Urinary bladder (tissue), 4 donors: ENCODE data around the gene GTF3C6. TPM values are rescaled to one million over a fixed set of nuclear protein-coding genes. Genes with fewer than 3 reads are reported as not detected.
"Not testable (repeated sequence)": the region's sequence is repeated elsewhere in the genome, so short reads cannot be mapped to it uniquely, and the experiment has no call there.

Experiments used
- DNase-seq: peaks from one replicate; pipeline ENCODE4 v3.0.0-alpha.2; 2015; ENCODE audit errors: extremely low spot score
- H3K27ac ChIP-seq: one replicate; pipeline ENCODE4 v1.5.1; 2013; ENCODE audit warnings: low read depth, mild to moderate bottlenecking, moderate library complexity
- H3K36me3 ChIP-seq: one replicate; pipeline ENCODE4 v1.6.1; 2013; ENCODE audit warnings: mild to moderate bottlenecking, moderate library complexity; ENCODE audit not compliant: insufficient read depth
- H3K4me1 ChIP-seq: one replicate; pipeline ENCODE4 v1.6.1; 2013; ENCODE audit warnings: mild to moderate bottlenecking, moderate library complexity; ENCODE audit not compliant: insufficient read depth
- H3K4me3 ChIP-seq: one replicate; pipeline ENCODE4 v1.5.1; 2013; ENCODE audit warnings: low read depth, low read length
- WGBS: extraction: QIAGEN DNeasy Blood & Tissue Kit; methylation state at CpG from one replicate; pipeline ENCODE4 v1.1.7; 2013; 5-methylcytosine and 5-hydroxymethylcytosine counted together
- polyA plus RNA-seq: library from polyadenylated mRNA; stranded (reverse); fragments of 200-250 nt; gene quantifications from one replicate; pipeline ENCODE4 v1.2.3, GENCODE V29; 2013
- total RNA-seq: library from RNA; depleted of rRNA; stranded (reverse); fragments of >200 nt; gene quantifications from one replicate; pipeline ENCODE4 v1.2.3, GENCODE V29; 2014
- donor health status: healthy with polysubstance abuse.
- donor health status: healthy.

Gene GTF3C6
- total and polyA plus RNA-seq, 2 donors = 33.2 to 45.3 TPM

DNA sequence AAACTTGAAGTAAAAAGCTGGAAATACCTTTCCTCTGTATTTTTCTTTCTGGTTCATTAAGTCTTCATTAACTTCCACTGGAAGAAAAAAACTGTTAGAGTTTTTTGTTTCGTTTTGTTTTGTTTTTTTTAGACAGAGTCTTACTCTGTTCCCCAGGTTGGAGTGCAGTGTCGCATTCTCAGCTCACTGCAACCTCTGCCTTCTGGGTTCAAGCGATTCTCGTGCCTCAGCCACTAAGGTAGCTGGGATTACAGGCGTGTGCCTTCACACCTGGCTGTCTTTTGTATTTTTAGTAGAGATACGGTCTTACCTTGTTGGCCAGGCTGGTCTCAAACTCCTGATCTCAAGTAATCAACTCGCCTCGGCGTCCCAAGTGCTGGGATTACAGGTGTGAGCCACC is 38.2 kb downstream of the GTF3C6 start:
- Histone ChIP-seq H3K4me3 (no peak overlapping the region), H3K36me3 (peaks cover 7% of the 10 kb centered on the region), H3K27ac (no peak overlapping the region), H3K4me1 (no peaks in the 10 kb centered on the region)
- WGBS = 94% methylated on average over 9 of the region's 9 CpGs
- DNase-seq = no peak

DNA sequence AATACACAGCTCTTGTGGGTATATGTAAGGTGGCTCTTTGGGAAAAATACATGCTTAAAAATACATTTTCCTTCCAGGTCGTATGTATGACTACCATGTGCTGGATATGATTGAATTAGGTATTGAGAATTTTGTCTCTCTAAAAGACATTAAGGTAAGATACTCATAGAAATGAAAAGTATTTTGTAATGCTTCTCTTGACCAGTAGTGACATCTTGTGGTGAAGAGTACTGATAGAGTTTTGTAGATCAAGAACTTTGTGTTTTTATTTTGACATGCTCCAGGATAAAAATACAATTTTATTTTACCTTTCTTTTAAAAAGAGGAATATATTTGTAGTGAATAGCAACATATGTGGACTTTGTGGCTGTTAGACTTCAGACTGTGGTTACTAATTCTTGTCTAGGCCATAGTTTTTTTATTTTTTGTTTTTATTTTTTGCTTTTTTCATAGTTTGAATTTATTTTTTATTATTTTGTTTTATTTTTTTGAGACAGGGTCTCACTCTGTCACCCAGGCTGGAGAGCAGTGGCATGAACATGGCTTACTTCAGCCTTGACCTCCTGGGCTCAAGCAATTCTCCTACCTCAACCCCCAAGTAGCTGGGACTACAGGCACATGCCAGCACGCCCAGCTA is 41.2 kb downstream of the GTF3C6 start:
- DNase-seq = no peak
- Histone ChIP-seq H3K4me3 (no peak overlapping the region), H3K27ac (no peak overlapping the region), H3K36me3 (peaks cover 7% of the 10 kb centered on the region), H3K4me1 (no peaks in the 10 kb centered on the region)
- WGBS = 67% methylated on average over 2 of the region's 2 CpGs

DNA sequence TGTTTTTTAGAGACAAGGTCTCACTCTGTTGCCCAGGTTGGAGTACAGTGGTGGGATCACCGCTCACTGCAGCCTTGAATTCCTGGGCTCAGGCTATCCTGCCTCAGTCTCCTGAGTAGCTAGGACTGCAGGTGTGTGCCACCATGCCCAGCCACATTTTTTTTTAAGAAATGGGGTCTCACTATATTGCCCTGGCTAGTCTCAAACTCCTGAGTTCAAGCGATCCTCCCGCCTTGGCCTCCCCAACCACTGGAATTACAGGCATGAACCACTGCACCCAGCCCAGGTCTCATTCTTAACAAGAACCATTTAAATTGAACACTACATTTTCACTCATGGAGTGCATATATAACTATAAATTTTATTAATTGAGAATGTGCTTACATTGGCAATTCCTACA is 43.8 kb downstream of the GTF3C6 start:
- no peaks in the 10 kb centered on the region for H3K4me1 ChIP-seq
- H3K36me3 ChIP-seq = peaks cover 4% of the 10 kb centered on the region
- no peak overlapping the region for H3K27ac ChIP-seq
- H3K4me3 ChIP-seq = no peak overlapping the region
- no peak for DNase-seq
- WGBS = over 99% methylated on average over 3 of the region's 3 CpGs

DNA sequence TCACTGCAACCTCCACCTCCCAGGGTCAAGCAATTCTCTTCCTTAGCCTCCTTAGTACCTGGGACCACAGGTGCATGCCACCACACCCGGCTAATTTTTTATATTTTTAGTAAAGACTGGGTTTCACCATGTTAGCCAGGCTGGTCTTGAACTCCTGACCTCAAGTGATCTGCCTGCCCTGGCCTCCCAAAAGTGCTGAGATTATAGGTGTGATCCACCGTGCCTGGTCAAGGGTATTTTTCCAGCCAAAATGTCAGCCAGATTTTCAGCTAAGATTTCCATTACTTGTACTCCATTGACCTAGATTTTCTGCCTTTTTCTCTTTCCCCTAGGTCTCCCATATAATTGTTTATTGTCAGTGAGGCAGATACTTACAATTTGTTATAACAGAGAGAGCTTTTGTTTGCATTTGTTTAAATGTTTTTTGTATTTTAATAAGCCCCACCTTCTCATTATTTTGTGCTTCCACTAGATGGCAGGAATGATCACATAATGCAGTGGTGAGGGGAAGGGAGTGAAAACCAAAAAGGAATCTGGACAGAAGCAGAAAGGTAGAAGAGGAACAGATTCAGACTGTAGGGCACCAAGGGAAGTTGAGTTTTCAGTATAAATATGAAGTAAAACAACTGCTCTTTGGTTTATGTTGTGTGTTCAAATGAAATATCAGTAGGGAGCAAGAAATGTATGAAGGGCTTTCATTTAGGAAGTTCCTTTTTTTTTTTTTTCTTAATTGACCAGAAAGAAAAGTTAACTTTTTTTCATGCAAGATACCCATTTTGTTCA is 53.0 kb downstream of the GTF3C6 start:
- Histone ChIP-seq H3K4me3 (no peak overlapping the region), H3K36me3 (peaks cover 2% of the 10 kb centered on the region), H3K4me1 (no peaks in the 10 kb centered on the region), H3K27ac (no peak overlapping the region)
- no peak for DNase-seq
- 68% methylated on average over 2 of the region's 2 CpGs for WGBS

DNA sequence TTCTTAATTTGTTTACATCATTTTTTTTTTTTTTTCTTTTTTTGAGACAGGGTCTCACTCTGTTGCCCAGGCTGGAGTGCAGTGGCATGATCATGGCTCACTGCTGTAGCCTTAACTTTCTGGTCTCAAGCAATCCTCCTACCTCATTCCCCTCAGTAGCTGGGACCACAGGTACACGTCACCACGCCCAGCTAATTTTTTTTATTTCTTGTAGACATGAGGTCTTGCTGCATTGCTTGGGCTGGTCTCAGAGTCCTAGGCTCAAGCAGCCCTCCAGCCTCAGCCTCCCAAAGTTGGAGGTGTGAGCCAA is 53.6 kb downstream of the GTF3C6 start:
- WGBS = 86% methylated on average over 2 of the region's 2 CpGs
- Histone ChIP-seq H3K4me3 (no peak overlapping the region), H3K27ac (no peak overlapping the region), H3K4me1 (no peaks in the 10 kb centered on the region), H3K36me3 (peaks cover 2% of the 10 kb centered on the region)
- DNase-seq = no peak

DNA sequence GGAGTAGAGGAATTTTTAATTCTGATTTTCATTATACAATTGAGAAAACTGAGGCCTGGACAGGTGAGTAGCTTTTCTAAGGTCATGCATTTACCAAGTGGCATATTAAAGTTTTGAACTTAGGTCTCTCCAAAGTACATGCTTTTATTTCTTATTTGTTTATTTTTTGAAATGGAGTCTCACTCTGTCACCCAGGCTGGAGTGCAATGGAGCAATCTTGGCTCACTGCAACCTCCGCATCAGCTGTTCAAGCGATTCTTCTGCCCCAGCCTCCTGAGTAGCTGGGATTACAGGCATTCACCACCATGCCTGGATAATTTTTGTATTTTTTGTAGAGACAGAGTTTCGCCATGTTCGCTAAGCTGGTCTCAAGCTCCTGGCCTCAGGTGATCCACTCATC is 54.0 kb downstream of the GTF3C6 start:
- not testable (repeated sequence) for DNase-seq, H3K27ac ChIP-seq, H3K4me1 ChIP-seq, H3K4me3 ChIP-seq, H3K36me3 ChIP-seq
- WGBS = 89% methylated on average over 4 of the region's 4 CpGs

DNA sequence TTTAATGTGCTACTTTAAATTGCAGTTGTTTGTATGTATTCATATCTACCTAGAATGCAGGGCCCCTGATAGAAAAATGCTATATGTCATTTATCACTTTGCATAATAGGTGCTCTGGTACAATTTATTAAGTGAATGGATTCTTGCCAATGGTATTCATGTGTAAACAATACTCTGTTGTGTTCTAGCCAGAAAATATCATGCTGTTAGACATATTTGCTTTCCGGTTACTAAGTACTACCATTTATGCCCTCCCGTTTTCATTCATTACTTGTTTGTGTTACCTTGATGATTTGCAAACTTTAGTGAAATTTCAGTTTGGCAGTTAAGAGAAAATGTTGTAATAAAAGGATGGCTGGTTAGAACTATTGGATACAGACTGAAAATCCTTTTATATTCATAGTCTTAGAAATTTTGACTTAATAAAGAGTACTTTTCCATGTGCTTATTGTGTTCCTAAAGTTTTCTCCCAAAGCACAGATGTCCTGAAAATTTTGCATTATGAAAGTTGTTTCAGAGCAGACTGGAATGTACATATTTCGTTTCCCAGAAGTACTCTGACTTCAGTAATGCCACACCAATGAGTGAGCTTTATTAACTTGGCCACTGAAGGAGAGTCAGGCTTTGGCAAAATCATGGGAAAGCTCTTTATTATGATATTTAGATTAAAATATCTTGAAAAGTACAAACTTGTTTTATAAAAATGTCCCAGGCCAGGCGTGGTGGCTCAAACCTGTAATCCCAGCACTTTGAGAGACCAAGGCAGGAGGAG is 54.8 kb downstream of the GTF3C6 start:
- DNase-seq = no peak
- H3K27ac ChIP-seq = no peak overlapping the region
- peaks cover 2% of the 10 kb centered on the region for H3K36me3 ChIP-seq

DNA sequence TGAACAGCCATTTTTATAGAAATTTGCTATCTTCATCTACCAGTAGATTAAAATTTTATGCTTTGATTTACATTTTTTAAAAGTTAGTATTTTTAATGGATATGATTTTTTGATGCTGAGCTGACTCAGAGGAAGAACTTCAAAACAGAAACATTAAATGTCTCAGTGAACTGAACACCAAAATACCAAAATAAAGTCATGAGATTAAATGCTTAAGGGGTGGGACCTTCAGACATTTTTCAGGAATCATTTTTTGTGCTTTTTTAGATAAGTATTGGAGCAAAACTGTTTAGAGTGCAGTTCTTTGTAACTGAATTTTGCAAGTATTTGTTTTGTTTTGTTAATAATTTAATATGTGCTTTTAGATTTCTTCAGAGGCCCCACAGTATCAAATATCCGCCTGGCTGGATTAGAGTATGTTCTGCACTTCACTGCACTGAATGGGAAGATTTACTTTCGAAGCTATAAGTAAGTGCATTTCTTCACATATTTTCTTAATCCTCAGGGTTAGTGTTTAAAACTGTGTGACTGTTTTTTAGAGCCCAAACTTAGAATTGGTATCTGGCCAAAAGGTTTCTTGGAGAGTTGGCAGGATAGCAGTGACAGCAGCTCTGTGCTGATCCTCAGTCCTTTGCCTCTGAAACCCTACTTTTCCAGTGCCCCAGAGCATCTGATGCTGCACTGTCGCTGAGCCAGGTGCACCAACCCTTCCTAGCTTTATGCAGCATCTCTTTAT is 57.1 kb downstream of the GTF3C6 start:
- H3K36me3 ChIP-seq = peaks cover 4% of the 10 kb centered on the region
- no peak for DNase-seq
- H3K4me1 ChIP-seq = no peaks in the 10 kb centered on the region
- H3K27ac ChIP-seq = no peak overlapping the region
- H3K4me3 ChIP-seq = no peak overlapping the region
- 44% methylated on average over 3 of the region's 3 CpGs for WGBS

More for the DNA sequence above, 54.8 kb downstream of the GTF3C6 start:
- Histone ChIP-seq H3K4me1 (no peaks in the 10 kb centered on the region), H3K4me3 (no peak overlapping the region)
- 63% methylated on average over 4 of the region's 4 CpGs for WGBS

DNA sequence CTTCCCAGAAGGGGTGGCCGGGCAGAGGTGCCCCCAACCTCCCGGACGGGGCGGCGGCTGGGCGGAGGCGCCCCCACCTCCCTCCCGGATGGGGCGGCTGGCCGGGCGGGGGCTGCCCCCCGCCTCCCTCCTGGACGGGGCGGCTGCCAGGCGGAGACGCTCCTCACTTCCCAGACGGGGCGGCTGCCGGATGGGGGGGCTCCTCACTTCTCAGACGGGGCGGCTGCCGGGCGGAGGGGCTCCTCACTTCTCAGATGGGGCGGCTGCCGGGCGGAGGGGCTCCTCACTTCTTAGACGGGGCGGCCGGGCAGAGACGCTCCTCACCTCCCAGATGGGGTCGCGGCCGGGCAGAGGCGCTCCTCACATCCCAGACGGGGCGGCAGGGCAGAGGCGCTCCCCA is 58.7 kb downstream of the GTF3C6 start:
- H3K4me3 ChIP-seq, DNase-seq, H3K4me1 ChIP-seq, H3K36me3 ChIP-seq, H3K27ac ChIP-seq: not testable (repeated sequence)
- WGBS = 98% methylated on average over 34 of the region's 37 CpGs

Other genes starting within 250 kb of the GTF3C6 start
- gene CDK19, start 143.2 kb upstream of the GTF3C6 start, total RNA-seq = 32.9 TPM
- gene CDK19, start 143.2 kb upstream of the GTF3C6 start, polyA plus RNA-seq = 14.0 TPM
- gene AMD1, start 83.9 kb upstream of the GTF3C6 start, total RNA-seq = 92.8 TPM
- gene AMD1, start 83.9 kb upstream of the GTF3C6 start, polyA plus RNA-seq = 37.0 TPM
- gene RPF2, start 23.3 kb downstream of the GTF3C6 start, total RNA-seq = 25.4 TPM
- gene RPF2, start 23.3 kb downstream of the GTF3C6 start, polyA plus RNA-seq = 17.9 TPM
- gene SLC16A10, start 128.8 kb downstream of the GTF3C6 start, total RNA-seq = 5.4 TPM
- gene SLC16A10, start 128.8 kb downstream of the GTF3C6 start, polyA plus RNA-seq = 0.49 TPM